K562 (cell line): ENCODE data around the gene VPS13D. TPM values are rescaled to one million over a fixed set of nuclear protein-coding genes. Genes with fewer than 3 reads are reported as not detected.

ENCODE experiments used
- FOXM1 ChIP-seq, 2 experiments: fragments of 450-650 bp in 1 of 2; sonication (generic) in 1 of 2; formaldehyde crosslinking in 1 of 2; IDR thresholded peaks; 2 replicates each; pipeline versions ENCODE4 v1.6.1 to v1.9.0; 2017 to 2022; ENCODE audit warnings: low read depth in 2 of 2, mild to moderate bottlenecking in 2 of 2, missing genetic modification reagents in 1 of 2, moderate library complexity in 1 of 2
- NR4A1 ChIP-seq, 2 experiments: fragments of 250-450 bp in 1 of 2; fragments of 450-650 bp in 1 of 2; sonication (Bioruptor Pico) in 1 of 2; IDR thresholded peaks; 2 replicates each; pipeline versions ENCODE4 v1.4.0 to v1.6.1; 2016 to 2020; ENCODE audit warnings: mild to moderate bottlenecking in 2 of 2, missing compliant biosample characterization in 1 of 2, missing genetic modification characterization in 1 of 2, moderate library complexity in 1 of 2
- TFE3 ChIP-seq: fragments of 450-650 bp; formaldehyde crosslinking; IDR thresholded peaks from 2 replicates; pipeline ENCODE4 v1.4.0; 2020; ENCODE audit warnings: mild to moderate bottlenecking, mixed read lengths
- polyA plus RNA-seq, 8 experiments: library from polyadenylated mRNA; depleted of rRNA in 4 of 8; stranded (reverse) in 5 of 8; unstranded in 3 of 8; fragments of >200 nt; fragmentation: Nextera tagmentation in 2 of 8; fragmentation: Illumina TruSeq in 1 of 8; extraction: Ambion mirVana in 2 of 8; extraction: Trizol in 1 of 8; gene quantifications; 2 replicates each; pipeline versions ENCODE4 v1.2.1 to v1.2.3, GENCODE V29; 2011 to 2014; ENCODE audit warnings: inconsistent platforms in 1 of 8, missing spikeins in 1 of 8
- total RNA-seq, 7 experiments: library from RNA; depleted of rRNA in 6 of 7; stranded (reverse); fragments of >200 nt in 6 of 7; fragmentation: Illumina TruSeq in 2 of 7; extraction: Trizol in 2 of 7; gene quantifications; 2 replicates each; pipeline versions ENCODE4 v1.2.1 to v1.2.3, GENCODE V29; 2011 to 2021; ENCODE audit warnings: low replicate concordance in 1 of 7
- TF ChIP-seq, protein P1 (sequence below): fragments of 200-800 bp; sonication (Bioruptor generic); IDR thresholded peaks from 2 replicates; pipeline ENCODE4 v1.6.1; 2017; ENCODE audit warnings: missing genetic modification characterization, missing compliant biosample characterization

VPS13D gene
- total and polyA plus RNA-seq, 9 of the 15 experiments (the other 6 are each of a cell fraction or from before 2014, with no cell fraction given) = 6.1 to 51.5 (median 38.5) TPM

DNA sequence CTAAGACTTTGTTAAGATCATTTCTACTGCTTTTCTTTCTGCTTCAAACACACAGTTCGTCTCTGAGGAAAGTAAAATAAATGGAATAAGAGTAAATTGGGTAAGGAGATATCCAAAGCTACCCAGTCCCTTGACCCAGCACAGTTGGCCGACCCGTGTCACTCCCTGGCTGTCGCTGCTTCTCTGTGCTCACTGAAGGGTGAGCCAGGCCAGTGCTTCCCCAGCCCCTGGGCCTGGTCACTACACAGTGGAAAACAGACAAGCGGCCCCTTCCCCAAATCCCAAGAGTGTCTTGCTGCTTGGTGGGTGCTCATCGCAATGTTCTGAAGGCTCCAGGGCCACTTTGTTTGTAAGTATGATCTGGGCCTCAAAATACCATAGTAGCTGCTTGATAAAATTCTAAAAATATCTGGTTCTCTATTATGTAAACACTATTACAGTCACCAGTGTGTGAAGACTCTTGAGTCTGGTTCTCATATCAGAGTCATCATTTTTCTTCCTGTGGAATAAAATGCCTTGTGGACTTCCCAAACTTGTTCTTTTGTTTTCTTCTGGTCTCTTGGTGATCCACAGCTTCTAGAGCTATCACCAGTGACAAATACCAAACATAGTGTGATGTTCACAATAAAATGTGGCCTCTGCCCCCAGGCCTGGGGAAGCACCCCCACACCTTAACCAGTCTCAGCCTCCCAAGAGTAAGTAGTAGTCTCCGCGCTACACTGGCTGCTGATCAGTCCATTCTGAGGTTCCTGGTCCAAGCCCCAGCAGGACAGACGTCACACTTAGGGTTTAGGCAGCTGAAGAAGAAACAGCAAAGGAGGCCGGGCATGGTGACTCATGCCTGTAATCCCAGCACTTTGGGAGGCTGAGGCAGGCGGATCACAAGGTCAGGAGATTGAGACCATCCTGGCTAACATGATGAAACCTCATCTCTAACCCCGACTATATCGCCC, 282.0 kb downstream of the VPS13D start (continued):
- TF ChIP-seq, protein P1, sequence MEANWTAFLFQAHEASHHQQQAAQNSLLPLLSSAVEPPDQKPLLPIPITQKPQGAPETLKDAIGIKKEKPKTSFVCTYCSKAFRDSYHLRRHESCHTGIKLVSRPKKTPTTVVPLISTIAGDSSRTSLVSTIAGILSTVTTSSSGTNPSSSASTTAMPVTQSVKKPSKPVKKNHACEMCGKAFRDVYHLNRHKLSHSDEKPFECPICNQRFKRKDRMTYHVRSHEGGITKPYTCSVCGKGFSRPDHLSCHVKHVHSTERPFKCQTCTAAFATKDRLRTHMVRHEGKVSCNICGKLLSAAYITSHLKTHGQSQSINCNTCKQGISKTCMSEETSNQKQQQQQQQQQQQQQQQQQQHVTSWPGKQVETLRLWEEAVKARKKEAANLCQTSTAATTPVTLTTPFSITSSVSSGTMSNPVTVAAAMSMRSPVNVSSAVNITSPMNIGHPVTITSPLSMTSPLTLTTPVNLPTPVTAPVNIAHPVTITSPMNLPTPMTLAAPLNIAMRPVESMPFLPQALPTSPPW = 0 out of 2 replicates have a peak, but pooled peaks have one; percentile 11
- no peak for TF ChIP-seq TFE3 (CRISPR knock-in tag)
- no peak for TF ChIP-seq FOXM1 (IDR thresholded peaks at IDR 0.05; ENCODE audit: low read depth)
- no peak for TF ChIP-seq FOXM1 (CRISPR knock-in tag; IDR thresholded peaks at IDR 0.05; ENCODE audit: low read depth)
- peak; percentile 41; the same call in 1 of the 2 replicates for TF ChIP-seq NR4A1 (CRISPR knock-in tag; IDR thresholded peaks at IDR 0.05)
- TF ChIP-seq NR4A1 (tag; IDR thresholded peaks at IDR 0.05) = no peak
